Liver (tissue), 9 donors: ENCODE results near the gene UBXN7. TPM values are rescaled to one million over a fixed set of nuclear protein-coding genes. Genes with fewer than 3 reads are reported as not detected.

Experiments used
- DNase-seq: peaks from one replicate; pipeline ENCODE4 v3.0.0-alpha.2; 2017; ENCODE audit warnings: low spot score
- H3K27ac ChIP-seq, 2 donors: one replicate each; pipeline ENCODE4 v1.7.0; 2013; ENCODE audit warnings: inconsistent platforms in 2 of 2, low read length in 2 of 2, control low read depth in 1 of 2, low read depth in 1 of 2, mild to moderate bottlenecking in 1 of 2
- H3K27me3 ChIP-seq, 4 donors: one replicate each; pipeline versions ENCODE4 v1.6.1 to v1.7.0; 2013; ENCODE audit warnings: low read length in 3 of 4, inconsistent platforms in 1 of 4, mild to moderate bottlenecking in 1 of 4, moderate library complexity in 1 of 4; ENCODE audit not compliant: control insufficient read depth in 4 of 4, insufficient read depth in 4 of 4
- H3K36me3 ChIP-seq, 4 donors: one replicate each; pipeline versions ENCODE4 v1.6.1 to v1.7.0; 2013; ENCODE audit warnings: low read length in 3 of 4, mild to moderate bottlenecking in 3 of 4, low read depth in 1 of 4, moderate library complexity in 1 of 4; ENCODE audit not compliant: control insufficient read depth in 4 of 4, insufficient read depth in 3 of 4
- H3K4me1 ChIP-seq, 4 donors: one replicate each; pipeline versions ENCODE4 v1.6.1 to v1.7.0; 2013; ENCODE audit warnings: low read length in 3 of 4, mild to moderate bottlenecking in 3 of 4, moderate library complexity in 1 of 4; ENCODE audit not compliant: control insufficient read depth in 4 of 4, insufficient read depth in 4 of 4
- H3K4me3 ChIP-seq, 3 donors: one replicate each; pipeline versions ENCODE4 v1.6.1 to v1.7.0; 2013; ENCODE audit warnings: low read length in 3 of 3, control low read depth in 1 of 3, low read depth in 1 of 3, mild to moderate bottlenecking in 1 of 3
- H3K9ac ChIP-seq, 2 donors: one replicate each; pipeline ENCODE4 v1.7.0; 2013; ENCODE audit warnings: low read length in 2 of 2, mild to moderate bottlenecking in 2 of 2, moderate library complexity in 2 of 2, control low read depth in 1 of 2, low read depth in 1 of 2
- H3K9me3 ChIP-seq, 4 donors: one replicate each; pipeline versions ENCODE4 v1.6.1 to v1.7.0; 2013; ENCODE audit warnings: low read length in 3 of 4; ENCODE audit not compliant: control insufficient read depth in 4 of 4
- ATF3 ChIP-seq: IDR thresholded peaks from 2 replicates; pipeline ENCODE4 v1.6.1; 2016; ENCODE audit warnings: antibody characterized with exemption
- EGR1 ChIP-seq, 2 donors: IDR thresholded peaks; 2 replicates each; pipeline ENCODE4 v1.6.1; 2016 to 2018; ENCODE audit warnings: antibody characterized with exemption in 2 of 2, low read depth in 2 of 2
- FOXA1 ChIP-seq: IDR thresholded peaks from 2 replicates; pipeline ENCODE4 v1.6.1; 2016; ENCODE audit warnings: antibody characterized with exemption
- FOXA2 ChIP-seq: IDR thresholded peaks from 2 replicates; pipeline ENCODE4 v1.6.1; 2016; ENCODE audit warnings: antibody characterized with exemption
- GABPA ChIP-seq, 2 donors: IDR thresholded peaks in 1 of 2; conservative IDR thresholded peaks in 1 of 2; 2 replicates each; pipeline ENCODE4 v1.6.1; 2016; ENCODE audit warnings: antibody characterized with exemption in 2 of 2, mild to moderate bottlenecking in 1 of 2, moderate library complexity in 1 of 2
- HNF4A ChIP-seq, 2 donors: conservative IDR thresholded peaks; 2 replicates each; pipeline ENCODE4 v1.6.1; 2016; ENCODE audit warnings: antibody characterized with exemption in 2 of 2, mild to moderate bottlenecking in 2 of 2
- JUND ChIP-seq, 2 donors: IDR thresholded peaks; 2 replicates each; pipeline ENCODE4 v1.6.1; 2016; ENCODE audit warnings: antibody characterized with exemption in 2 of 2
- MAX ChIP-seq: IDR thresholded peaks from 2 replicates; pipeline ENCODE4 v1.6.1; 2016; ENCODE audit warnings: antibody characterized with exemption
- NR2F2 ChIP-seq: IDR thresholded peaks from 2 replicates; pipeline ENCODE4 v1.6.1; 2016; ENCODE audit warnings: antibody characterized with exemption
- RAD21 ChIP-seq, 2 donors: IDR thresholded peaks; 2 replicates each; pipeline ENCODE4 v1.6.1; 2016; ENCODE audit warnings: antibody characterized with exemption in 2 of 2, mild to moderate bottlenecking in 2 of 2
- RXRA ChIP-seq, 2 donors: IDR thresholded peaks; 2 replicates each; pipeline ENCODE4 v1.6.1; 2017 to 2018; ENCODE audit warnings: antibody characterized with exemption in 2 of 2, mild to moderate bottlenecking in 1 of 2
- SP1 ChIP-seq: IDR thresholded peaks from 2 replicates; pipeline ENCODE4 v1.6.1; 2018; ENCODE audit warnings: antibody characterized with exemption, mild to moderate bottlenecking
- TAF1 ChIP-seq: conservative IDR thresholded peaks from 2 replicates; pipeline ENCODE4 v1.6.1; 2016; ENCODE audit warnings: antibody characterized with exemption, mild to moderate bottlenecking
- YY1 ChIP-seq: IDR thresholded peaks from 2 replicates; pipeline ENCODE4 v1.6.1; 2016; ENCODE audit warnings: antibody characterized with exemption, mild to moderate bottlenecking
- WGBS: extraction: QIAGEN DNeasy Blood & Tissue Kit; methylation state at CpG from one replicate; pipeline ENCODE4 v1.1.7; 2013; 5-methylcytosine and 5-hydroxymethylcytosine counted together
- polyA plus RNA-seq, 2 donors: library from polyadenylated mRNA; stranded (reverse) in 1 of 2; unstranded in 1 of 2; fragments of 200-250 nt in 1 of 2; fragments of >200 nt in 1 of 2; fragmentation: Nextera tagmentation in 1 of 2; extraction: Ambion mirVana in 1 of 2; gene quantifications; one replicate each; pipeline versions ENCODE4 v1.2.1 to v1.2.3, GENCODE V29; 2013 to 2015
- total RNA-seq, 2 donors: library from RNA; depleted of rRNA; stranded (reverse); fragments of >200 nt; gene quantifications; one replicate each; pipeline ENCODE4 v1.2.3, GENCODE V29; 2014
- TF ChIP-seq, protein P1 (sequence below): fragments of 150-350 bp; IDR thresholded peaks from 2 replicates; pipeline ENCODE4 v1.5.1; 2017; ENCODE audit warnings: improper control_type of control experiment, low read depth, low read length; ENCODE audit not compliant: missing input control
- TF ChIP-seq, protein P2 (sequence below): IDR thresholded peaks from 2 replicates; pipeline ENCODE4 v1.6.1; 2016; ENCODE audit warnings: antibody characterized with exemption, mild to moderate bottlenecking
- donor health status: healthy.
- donor health status: healthy.
- donor health status: healthy.
- donor health status: healthy.
- donor health status: healthy.

UBXN7 gene
- total and polyA plus RNA-seq, 4 donors, result 2.9 to 15.5 (median 7.7) TPM

GRCh38 chr3:196335503-196335948 lies 96.7 kb downstream of the UBXN7 start:
- DNase-seq, result no peak
- TF ChIP-seq FOXA1, result no peak
- TF ChIP-seq YY1, result no peak
- TF ChIP-seq MAX, result no peak
- TF ChIP-seq EGR1 (IDR thresholded peaks at IDR 0.05; ENCODE audit: low read depth in 2 of 2), result no peak
- no peak for TF ChIP-seq ATF3
- no peak for TF ChIP-seq GABPA (IDR thresholded peaks at IDR 0.05 in 1 of 2, conservative IDR thresholded peaks at IDR 0.05 in 1 of 2)
- TF ChIP-seq FOXA2, result no peak
- TF ChIP-seq NR2F2, result no peak
- TF ChIP-seq TAF1, result no peak
- TF ChIP-seq, protein P1, sequence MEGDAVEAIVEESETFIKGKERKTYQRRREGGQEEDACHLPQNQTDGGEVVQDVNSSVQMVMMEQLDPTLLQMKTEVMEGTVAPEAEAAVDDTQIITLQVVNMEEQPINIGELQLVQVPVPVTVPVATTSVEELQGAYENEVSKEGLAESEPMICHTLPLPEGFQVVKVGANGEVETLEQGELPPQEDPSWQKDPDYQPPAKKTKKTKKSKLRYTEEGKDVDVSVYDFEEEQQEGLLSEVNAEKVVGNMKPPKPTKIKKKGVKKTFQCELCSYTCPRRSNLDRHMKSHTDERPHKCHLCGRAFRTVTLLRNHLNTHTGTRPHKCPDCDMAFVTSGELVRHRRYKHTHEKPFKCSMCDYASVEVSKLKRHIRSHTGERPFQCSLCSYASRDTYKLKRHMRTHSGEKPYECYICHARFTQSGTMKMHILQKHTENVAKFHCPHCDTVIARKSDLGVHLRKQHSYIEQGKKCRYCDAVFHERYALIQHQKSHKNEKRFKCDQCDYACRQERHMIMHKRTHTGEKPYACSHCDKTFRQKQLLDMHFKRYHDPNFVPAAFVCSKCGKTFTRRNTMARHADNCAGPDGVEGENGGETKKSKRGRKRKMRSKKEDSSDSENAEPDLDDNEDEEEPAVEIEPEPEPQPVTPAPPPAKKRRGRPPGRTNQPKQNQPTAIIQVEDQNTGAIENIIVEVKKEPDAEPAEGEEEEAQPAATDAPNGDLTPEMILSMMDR, result no peak
- TF ChIP-seq HNF4A (conservative IDR thresholded peaks at IDR 0.05), result no peak
- TF ChIP-seq, protein P2, sequence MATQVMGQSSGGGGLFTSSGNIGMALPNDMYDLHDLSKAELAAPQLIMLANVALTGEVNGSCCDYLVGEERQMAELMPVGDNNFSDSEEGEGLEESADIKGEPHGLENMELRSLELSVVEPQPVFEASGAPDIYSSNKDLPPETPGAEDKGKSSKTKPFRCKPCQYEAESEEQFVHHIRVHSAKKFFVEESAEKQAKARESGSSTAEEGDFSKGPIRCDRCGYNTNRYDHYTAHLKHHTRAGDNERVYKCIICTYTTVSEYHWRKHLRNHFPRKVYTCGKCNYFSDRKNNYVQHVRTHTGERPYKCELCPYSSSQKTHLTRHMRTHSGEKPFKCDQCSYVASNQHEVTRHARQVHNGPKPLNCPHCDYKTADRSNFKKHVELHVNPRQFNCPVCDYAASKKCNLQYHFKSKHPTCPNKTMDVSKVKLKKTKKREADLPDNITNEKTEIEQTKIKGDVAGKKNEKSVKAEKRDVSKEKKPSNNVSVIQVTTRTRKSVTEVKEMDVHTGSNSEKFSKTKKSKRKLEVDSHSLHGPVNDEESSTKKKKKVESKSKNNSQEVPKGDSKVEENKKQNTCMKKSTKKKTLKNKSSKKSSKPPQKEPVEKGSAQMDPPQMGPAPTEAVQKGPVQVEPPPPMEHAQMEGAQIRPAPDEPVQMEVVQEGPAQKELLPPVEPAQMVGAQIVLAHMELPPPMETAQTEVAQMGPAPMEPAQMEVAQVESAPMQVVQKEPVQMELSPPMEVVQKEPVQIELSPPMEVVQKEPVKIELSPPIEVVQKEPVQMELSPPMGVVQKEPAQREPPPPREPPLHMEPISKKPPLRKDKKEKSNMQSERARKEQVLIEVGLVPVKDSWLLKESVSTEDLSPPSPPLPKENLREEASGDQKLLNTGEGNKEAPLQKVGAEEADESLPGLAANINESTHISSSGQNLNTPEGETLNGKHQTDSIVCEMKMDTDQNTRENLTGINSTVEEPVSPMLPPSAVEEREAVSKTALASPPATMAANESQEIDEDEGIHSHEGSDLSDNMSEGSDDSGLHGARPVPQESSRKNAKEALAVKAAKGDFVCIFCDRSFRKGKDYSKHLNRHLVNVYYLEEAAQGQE, result no peak
- no peaks in the 10 kb centered on the region for H3K27me3 ChIP-seq
- WGBS, result 81% methylated on average over 12 of the region's 12 CpGs
- no peak overlapping the region for H3K27ac ChIP-seq
- no peaks in the 10 kb centered on the region for H3K9me3 ChIP-seq
- no peaks in the 10 kb centered on the region for H3K4me1 ChIP-seq
- H3K36me3 ChIP-seq, result no peaks in the 10 kb centered on the region
- H3K4me3 ChIP-seq, result no peak overlapping the region
- H3K9ac ChIP-seq, result no peak overlapping the region

DNA sequence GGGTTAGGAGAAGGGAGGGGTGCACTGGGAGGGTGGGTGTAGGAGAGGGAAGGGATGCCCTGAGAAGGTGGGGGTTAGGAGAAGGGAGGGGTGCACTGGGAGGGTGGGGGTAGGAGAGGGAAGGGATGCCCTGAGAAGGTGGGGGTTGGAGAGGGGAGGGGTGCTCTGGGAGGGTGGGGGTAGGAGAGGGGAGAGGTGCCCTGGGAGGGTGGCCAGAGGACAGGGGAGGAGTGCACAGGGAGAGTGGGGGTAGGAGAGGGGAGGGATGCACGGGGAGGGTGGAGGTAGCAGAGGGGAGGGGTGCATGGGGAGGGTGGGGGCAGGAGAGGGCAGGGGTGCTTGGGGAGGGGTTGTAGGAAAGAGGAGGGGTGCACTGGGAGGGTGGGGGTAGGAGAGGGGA lies 97.2 kb downstream of the UBXN7 start:
- WGBS, result 45% methylated on average over 1 of the region's 1 CpG
- no peak overlapping the region for H3K27ac ChIP-seq
- DNase-seq, result no peak

More for the DNA sequence above, 97.2 kb downstream of the UBXN7 start:
- no peaks in the 10 kb centered on the region for H3K4me1 ChIP-seq
- no peaks in the 10 kb centered on the region for H3K27me3 ChIP-seq
- H3K9ac ChIP-seq, result no peak overlapping the region
- no peak overlapping the region for H3K4me3 ChIP-seq
- no peaks in the 10 kb centered on the region for H3K9me3 ChIP-seq
- no peaks in the 10 kb centered on the region for H3K36me3 ChIP-seq
- no peak for TF ChIP-seq JUND (IDR thresholded peaks at IDR 0.05)
- TF ChIP-seq, protein P1, result no peak
- no peak for TF ChIP-seq NR2F2
- no peak for TF ChIP-seq MAX
- no peak for TF ChIP-seq HNF4A (conservative IDR thresholded peaks at IDR 0.05)
- TF ChIP-seq EGR1 (IDR thresholded peaks at IDR 0.05; ENCODE audit: low read depth in 2 of 2), result no peak
- no peak for TF ChIP-seq GABPA (IDR thresholded peaks at IDR 0.05 in 1 of 2, conservative IDR thresholded peaks at IDR 0.05 in 1 of 2)
- no peak for TF ChIP-seq RXRA (IDR thresholded peaks at IDR 0.05)
- TF ChIP-seq TAF1, result no peak
- no peak for TF ChIP-seq RAD21 (IDR thresholded peaks at IDR 0.05)
- TF ChIP-seq YY1, result no peak
- no peak for TF ChIP-seq SP1
